ENCODE data around the gene ASB1. TPM values are rescaled to one million over a fixed set of nuclear protein-coding genes. Genes with fewer than 3 reads are reported as not detected.

The ASB1 gene
- total and polyA plus RNA-seq, 2 donors (not counting 1 experiment from before 2014, with no cell fraction given), result 19.3 to 40.6 TPM

GRCh38 chr2:238418196-238418998 is 8.3 kb upstream of the ASB1 start:
- Histone ChIP-seq H3K4me2 (ENCODE audit: extremely low read depth, insufficient read depth, low read length) (no peak overlapping the region), H3K4me3 (replicated peaks in 1 of 4; ENCODE audit: control extremely low read depth in 1 of 4, insufficient read depth in 1 of 4, low read depth in 3 of 4, low read length in 4 of 4) (no peak overlapping the region), H2AFZ (ENCODE audit: low read length) (no peak overlapping the region), H3K9ac (ENCODE audit: insufficient read depth, low read length) (no peak overlapping the region), H3K4me1 (ENCODE audit: control insufficient read depth, extremely low read depth, insufficient read depth, low read length) (peaks cover 7% of the 10 kb centered on the region), H4K20me1 (ENCODE audit: control insufficient read depth, extremely low read depth, insufficient read depth, low read length) (no peaks in the 10 kb centered on the region), H3K27me3 (ENCODE audit: control insufficient read depth, insufficient read depth, low read length) (no peaks in the 10 kb centered on the region), H3K36me3 (ENCODE audit: control insufficient read depth, insufficient read depth, low read length) (no peaks in the 10 kb centered on the region), H3K9me3 (ENCODE audit: control insufficient read depth, insufficient read depth, low read depth, low read length) (no peaks in the 10 kb centered on the region), H3K79me2 (ENCODE audit: control insufficient read depth, insufficient read depth, low read length) (no peaks in the 10 kb centered on the region), H3K27ac (ENCODE audit: insufficient read depth, low read length) (no peak overlapping the region)
- no peak for TF ChIP-seq EZH2 (IDR thresholded peaks at IDR 0.05; ENCODE audit: low read length, missing control alignments)
- TF ChIP-seq CTCF (conservative IDR thresholded peaks at IDR 0.05 in 1 of 2, IDR thresholded peaks at IDR 0.05 in 1 of 2; ENCODE audit: low read depth in 1 of 2, low read length in 2 of 2), result no peak
- peak in 1 of 2 donors; percentile 42 for DNase-seq (ENCODE audit: low read depth in 2 of 2)

- no peak overlapping the region for H3K9ac ChIP-seq (ENCODE audit: insufficient read depth, low read length)
- TF ChIP-seq CTCF (conservative IDR thresholded peaks at IDR 0.05 in 1 of 2, IDR thresholded peaks at IDR 0.05 in 1 of 2; ENCODE audit: low read depth in 1 of 2, low read length in 2 of 2) (no peak), EZH2 (IDR thresholded peaks at IDR 0.05; ENCODE audit: low read length, missing control alignments) (no peak)
- H3K79me2 ChIP-seq (ENCODE audit: control insufficient read depth, insufficient read depth, low read length), result no peaks in the 10 kb centered on the region
- no peaks in the 10 kb centered on the region for H3K27me3 ChIP-seq (ENCODE audit: control insufficient read depth, insufficient read depth, low read length)
- H3K36me3 ChIP-seq (ENCODE audit: control insufficient read depth, insufficient read depth, low read length), result no peaks in the 10 kb centered on the region
- H3K9me3 ChIP-seq (ENCODE audit: control insufficient read depth, insufficient read depth, low read depth, low read length), result no peaks in the 10 kb centered on the region
- no peak overlapping the region for H3K4me3 ChIP-seq (replicated peaks in 1 of 4; ENCODE audit: control extremely low read depth in 1 of 4, insufficient read depth in 1 of 4, low read depth in 3 of 4, low read length in 4 of 4)
- H3K27ac ChIP-seq (ENCODE audit: insufficient read depth, low read length), result no peak overlapping the region
- DNase-seq (ENCODE audit: low read depth in 2 of 2), result no peak
- no peaks in the 10 kb centered on the region for H4K20me1 ChIP-seq (ENCODE audit: control insufficient read depth, extremely low read depth, insufficient read depth, low read length)
- H2AFZ ChIP-seq (ENCODE audit: low read length), result no peak overlapping the region
- no peak overlapping the region for H3K4me2 ChIP-seq (ENCODE audit: extremely low read depth, insufficient read depth, low read length)
- peaks cover 13% of the 10 kb centered on the region for H3K4me1 ChIP-seq (ENCODE audit: control insufficient read depth, extremely low read depth, insufficient read depth, low read length)
These were observed 7.7 kb upstream of the ASB1 start for GRCh38 chr2:238418999-238419546.

GRCh38 chr2:238420442-238420841 is 6.3 kb upstream of the ASB1 start:
- H3K79me2 ChIP-seq (ENCODE audit: control insufficient read depth, insufficient read depth, low read length), result no peaks in the 10 kb centered on the region
- H4K20me1 ChIP-seq (ENCODE audit: control insufficient read depth, extremely low read depth, insufficient read depth, low read length), result no peaks in the 10 kb centered on the region
- no peak overlapping the region for H3K4me3 ChIP-seq (replicated peaks in 1 of 4; ENCODE audit: control extremely low read depth in 1 of 4, insufficient read depth in 1 of 4, low read depth in 3 of 4, low read length in 4 of 4)
- DNase-seq (ENCODE audit: low read depth in 2 of 2), result no peak
- H3K9me3 ChIP-seq (ENCODE audit: control insufficient read depth, insufficient read depth, low read depth, low read length), result no peaks in the 10 kb centered on the region
- H3K27me3 ChIP-seq (ENCODE audit: control insufficient read depth, insufficient read depth, low read length), result no peaks in the 10 kb centered on the region
- TF ChIP-seq CTCF (conservative IDR thresholded peaks at IDR 0.05 in 1 of 2, IDR thresholded peaks at IDR 0.05 in 1 of 2; ENCODE audit: low read depth in 1 of 2, low read length in 2 of 2), result no peak
- no peak for TF ChIP-seq EZH2 (IDR thresholded peaks at IDR 0.05; ENCODE audit: low read length, missing control alignments)
- no peak overlapping the region for H3K4me2 ChIP-seq (ENCODE audit: extremely low read depth, insufficient read depth, low read length)
- no peaks in the 10 kb centered on the region for H3K36me3 ChIP-seq (ENCODE audit: control insufficient read depth, insufficient read depth, low read length)
- no peak overlapping the region for H3K27ac ChIP-seq (ENCODE audit: insufficient read depth, low read length)
- peaks cover 19% of the 10 kb centered on the region for H3K4me1 ChIP-seq (ENCODE audit: control insufficient read depth, extremely low read depth, insufficient read depth, low read length)
- H3K9ac ChIP-seq (ENCODE audit: insufficient read depth, low read length), result no peak overlapping the region
- no peak overlapping the region for H2AFZ ChIP-seq (ENCODE audit: low read length)
